Bronchial epithelial cell (primary cell): ENCODE measurements around the gene GCGR. TPM values are rescaled to one million over a fixed set of nuclear protein-coding genes. Genes with fewer than 3 reads are reported as not detected.

Experiments used
- DNase-seq: peaks from one replicate; pipeline ENCODE4 v3.0.0-alpha.2; 2010; ENCODE audit warnings: low read depth
- FAIRE-seq: peaks from 2 replicates; lab custom pipeline; 2011; peaks lifted over from hg19 to GRCh38; lab: Jason Lieb, UNC
- H3K27me3 ChIP-seq: 2 replicates; pipeline ENCODE4 v1.5.1; 2011; ENCODE audit warnings: low read length; ENCODE audit not compliant: control insufficient read depth, insufficient read depth
- H3K36me3 ChIP-seq: 2 replicates; pipeline ENCODE4 v1.5.1; 2011; ENCODE audit warnings: low read length; ENCODE audit not compliant: control insufficient read depth, insufficient read depth
- H3K4me3 ChIP-seq: 2 replicates; pipeline ENCODE4 v1.5.1; 2011; ENCODE audit warnings: mild to moderate bottlenecking, low read depth, low read length, control low read depth
- total RNA-seq: library from RNA; depleted of rRNA; stranded (reverse); fragments of >200 nt; gene quantifications from 2 replicates; pipeline ENCODE4 v1.2.1, GENCODE V29; 2014
- TF ChIP-seq, protein P1 (sequence below): IDR thresholded peaks from 2 replicates; pipeline ENCODE4 v1.5.1; 2011; ENCODE audit warnings: mild to moderate bottlenecking, moderate library complexity, low read length, control low read depth, inconsistent platforms; ENCODE audit not compliant: insufficient read depth, severe bottlenecking

Gene GCGR
- total RNA-seq, 1 donor from 2014 or later: not detected

DNA sequence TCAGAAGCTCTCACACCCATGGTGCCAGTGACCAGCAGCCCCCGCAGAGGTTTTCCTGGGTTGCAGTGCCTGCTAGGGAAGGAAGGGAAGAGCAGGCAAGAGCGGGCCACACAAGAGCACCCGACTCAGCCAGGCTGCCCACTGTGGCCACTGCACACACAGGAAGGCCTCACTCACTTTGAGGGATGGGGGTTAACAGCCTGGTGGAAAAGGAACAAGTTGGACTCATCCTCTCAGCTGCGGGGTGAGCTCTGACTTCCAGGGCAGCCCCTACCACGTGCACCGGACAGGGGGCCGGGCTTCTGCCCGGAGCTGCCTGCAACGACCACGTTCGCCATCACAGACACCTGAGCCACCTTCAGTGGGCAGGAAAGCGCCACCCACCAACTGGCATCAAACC, 48.3 kb downstream of the GCGR start:
- H3K27me3 ChIP-seq: no peaks in the 10 kb centered on the region
- TF ChIP-seq, protein P1, sequence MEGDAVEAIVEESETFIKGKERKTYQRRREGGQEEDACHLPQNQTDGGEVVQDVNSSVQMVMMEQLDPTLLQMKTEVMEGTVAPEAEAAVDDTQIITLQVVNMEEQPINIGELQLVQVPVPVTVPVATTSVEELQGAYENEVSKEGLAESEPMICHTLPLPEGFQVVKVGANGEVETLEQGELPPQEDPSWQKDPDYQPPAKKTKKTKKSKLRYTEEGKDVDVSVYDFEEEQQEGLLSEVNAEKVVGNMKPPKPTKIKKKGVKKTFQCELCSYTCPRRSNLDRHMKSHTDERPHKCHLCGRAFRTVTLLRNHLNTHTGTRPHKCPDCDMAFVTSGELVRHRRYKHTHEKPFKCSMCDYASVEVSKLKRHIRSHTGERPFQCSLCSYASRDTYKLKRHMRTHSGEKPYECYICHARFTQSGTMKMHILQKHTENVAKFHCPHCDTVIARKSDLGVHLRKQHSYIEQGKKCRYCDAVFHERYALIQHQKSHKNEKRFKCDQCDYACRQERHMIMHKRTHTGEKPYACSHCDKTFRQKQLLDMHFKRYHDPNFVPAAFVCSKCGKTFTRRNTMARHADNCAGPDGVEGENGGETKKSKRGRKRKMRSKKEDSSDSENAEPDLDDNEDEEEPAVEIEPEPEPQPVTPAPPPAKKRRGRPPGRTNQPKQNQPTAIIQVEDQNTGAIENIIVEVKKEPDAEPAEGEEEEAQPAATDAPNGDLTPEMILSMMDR: no peak
- FAIRE-seq: no peak
- peaks cover 34% of the 10 kb centered on the region for H3K36me3 ChIP-seq
- DNase-seq: no peak
- H3K4me3 ChIP-seq: no peak overlapping the region

DNA sequence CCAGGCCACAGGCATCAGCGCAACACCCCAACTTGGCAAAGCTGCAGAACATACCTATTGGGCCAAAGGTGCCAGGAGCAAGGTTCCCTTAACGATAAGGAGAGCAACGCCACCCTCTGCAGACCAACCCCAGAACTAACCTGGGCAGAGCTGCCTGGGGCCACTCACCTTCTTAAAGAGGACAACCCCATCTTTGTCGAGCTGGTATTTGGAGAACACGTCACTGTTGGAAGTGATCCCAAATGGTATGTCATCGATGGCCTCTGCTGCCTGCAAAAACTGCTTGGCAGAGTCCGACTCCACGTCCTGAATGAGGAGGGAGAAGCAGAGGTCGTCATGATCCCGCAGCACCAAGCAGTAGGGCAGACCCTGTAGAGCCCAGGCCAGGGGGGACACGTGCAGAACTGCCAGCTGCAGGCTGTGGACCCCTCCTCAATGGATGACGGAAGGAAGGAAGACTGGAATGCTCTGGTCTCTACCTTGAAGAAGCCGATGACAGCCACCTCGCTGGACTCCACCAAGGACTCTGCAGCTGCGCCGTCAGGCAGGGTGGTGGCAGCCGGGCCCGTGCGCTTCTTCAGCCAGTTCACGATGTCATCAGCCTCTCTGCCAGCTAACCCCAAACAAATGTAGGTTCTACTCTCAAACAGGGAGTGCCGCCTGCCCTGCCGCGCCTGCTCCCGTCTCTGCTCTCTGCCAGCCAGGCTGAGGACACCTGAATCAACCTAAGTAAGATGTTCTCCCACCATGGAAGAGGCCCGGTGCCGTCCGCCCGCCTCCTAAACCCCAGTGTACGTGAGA, 51.2 kb downstream of the GCGR start:
- FAIRE-seq (no peak), DNase-seq (peak; percentile 57)
- H3K4me3 ChIP-seq: no peak overlapping the region
- H3K27me3 ChIP-seq: no peaks in the 10 kb centered on the region
- TF ChIP-seq, protein P1: peak; percentile 35
- peaks cover 50% of the 10 kb centered on the region for H3K36me3 ChIP-seq

DNA sequence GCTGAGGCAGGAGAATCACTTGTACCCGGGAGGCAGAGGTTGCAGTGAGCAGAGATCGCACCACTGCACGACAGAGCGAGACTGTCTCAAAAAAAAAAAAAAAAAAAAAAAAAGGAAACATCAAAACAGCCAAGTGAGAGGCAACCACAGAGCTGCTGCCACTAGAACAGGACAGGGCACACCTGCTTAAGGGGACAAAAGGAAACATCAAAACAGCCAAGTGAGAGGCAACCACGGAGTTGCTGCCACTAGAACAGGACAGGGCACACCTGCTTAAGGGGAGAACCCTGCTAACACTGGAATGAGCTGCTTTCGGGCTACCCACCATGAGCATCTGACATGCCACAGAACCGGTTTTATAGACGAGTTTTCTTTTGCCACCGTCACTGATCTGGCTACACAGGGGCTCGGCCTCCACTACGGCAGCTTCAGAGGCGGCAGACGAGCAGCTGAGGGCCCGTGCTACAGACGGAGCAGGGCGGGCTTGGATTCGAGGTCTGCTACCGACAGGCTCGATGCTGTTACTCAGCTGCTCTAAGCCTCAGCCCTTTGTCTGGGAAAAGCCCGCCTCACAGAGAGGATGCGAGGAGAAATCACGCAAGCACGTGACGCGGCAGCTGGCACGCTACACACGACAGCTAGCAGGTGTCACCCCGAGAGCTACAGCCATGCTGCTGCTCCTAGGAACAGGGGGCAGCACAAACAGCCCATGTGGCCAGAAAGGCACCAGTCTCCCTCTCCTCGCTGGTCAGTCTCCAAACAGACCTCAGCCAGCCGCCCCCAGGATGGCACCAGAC, 54.4 kb downstream of the GCGR start:
- no peak for FAIRE-seq
- peak overlapping the region; percentile 81 for H3K4me3 ChIP-seq
- H3K36me3 ChIP-seq: peaks cover 38% of the 10 kb centered on the region
- H3K27me3 ChIP-seq: no peaks in the 10 kb centered on the region
- TF ChIP-seq, protein P1: no peak
- DNase-seq: no peak

DNA sequence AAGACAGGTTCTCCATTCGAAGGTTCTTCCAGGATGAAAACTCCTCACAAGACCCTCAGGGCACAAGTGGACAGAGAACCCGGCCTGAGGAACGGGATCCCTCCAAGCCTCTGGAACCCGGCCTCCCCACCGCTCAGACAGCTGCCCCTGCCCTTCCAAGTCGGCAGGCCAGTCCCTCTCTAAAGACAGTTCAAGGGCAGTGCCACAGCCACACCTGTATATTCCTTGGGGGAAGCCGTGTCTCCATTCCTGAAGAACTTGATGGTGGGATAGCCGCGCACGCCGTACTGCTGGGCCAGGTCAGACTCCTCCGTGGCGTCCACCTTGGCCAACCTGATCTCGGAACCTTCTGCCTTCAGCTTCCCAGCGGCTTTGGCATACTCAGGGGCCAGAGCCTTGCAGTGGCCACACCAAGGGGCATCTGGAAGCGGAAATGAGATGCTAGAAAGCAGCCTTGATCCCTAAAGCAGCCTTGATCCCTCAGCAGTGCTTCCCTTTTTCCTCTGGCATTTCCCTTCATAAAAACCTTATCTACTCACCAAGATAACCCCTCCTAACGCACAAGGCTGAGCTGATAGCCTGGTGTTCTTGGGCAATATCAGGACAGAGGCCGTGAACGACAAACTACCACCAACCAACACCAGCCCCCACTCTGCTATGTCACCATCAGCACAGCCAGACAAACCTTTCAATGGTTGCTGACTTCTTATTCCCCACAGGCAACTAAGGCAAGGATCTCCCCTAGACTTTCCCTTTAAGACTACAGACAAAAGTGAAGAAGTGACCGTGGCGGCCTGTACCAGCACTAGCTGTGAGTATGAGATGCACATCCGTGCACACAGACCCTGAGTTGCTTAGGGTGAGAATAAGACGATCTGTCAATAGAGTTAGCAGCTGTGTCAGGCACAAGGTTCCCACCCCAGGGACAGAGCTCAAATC, 55.3 kb downstream of the GCGR start:
- H3K36me3 ChIP-seq: peaks cover 33% of the 10 kb centered on the region
- TF ChIP-seq, protein P1: no peak
- DNase-seq (no peak), FAIRE-seq (no peak)
- no peaks in the 10 kb centered on the region for H3K27me3 ChIP-seq
- H3K4me3 ChIP-seq: peak overlapping the region; percentile 81

DNA sequence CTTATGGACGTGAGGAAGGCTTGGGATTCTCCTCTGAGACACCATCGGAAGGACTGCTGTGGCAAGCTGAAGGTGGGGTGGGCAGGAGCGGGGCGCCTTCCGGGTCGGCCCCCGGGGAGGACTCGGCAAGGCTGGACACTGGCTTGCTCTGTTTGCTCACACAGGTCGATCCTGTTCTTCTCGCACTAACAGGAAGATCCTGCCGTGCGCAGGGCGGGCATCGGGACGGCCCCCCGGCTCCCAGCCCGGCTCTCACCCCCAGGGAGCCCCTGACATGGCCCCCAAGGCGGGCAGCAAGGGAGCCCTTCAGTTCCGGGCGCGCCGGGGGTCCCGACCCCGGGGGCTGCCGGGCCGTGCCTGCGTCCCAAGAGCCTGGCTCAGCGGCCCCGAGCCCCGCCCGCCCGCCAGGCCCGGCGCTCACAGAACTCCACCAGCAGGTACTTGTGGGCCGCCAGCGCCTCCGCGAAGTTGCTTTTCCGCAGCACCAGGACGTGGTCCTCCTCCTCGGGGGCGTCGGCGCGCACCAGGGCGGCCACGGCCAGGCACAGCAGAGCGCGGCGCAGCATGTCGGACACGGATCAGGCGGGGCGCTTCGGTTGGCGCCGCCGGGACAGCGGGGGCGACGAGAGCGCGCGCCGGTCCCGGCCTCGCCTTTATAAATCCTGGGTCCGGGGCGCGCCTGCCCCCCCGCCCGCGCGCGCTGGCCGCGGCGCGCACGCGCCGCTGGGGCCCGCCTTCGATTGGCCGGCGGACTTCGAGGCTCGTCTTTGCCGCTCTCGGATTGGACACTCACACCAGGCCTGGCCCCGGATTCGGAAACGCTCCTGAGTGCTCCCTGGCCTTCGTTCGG, 56.2 kb downstream of the GCGR start, which contains the start of gene P4HB:
Gene P4HB, minus strand, starts transcription at position 630 of the 850 bp plus-strand sequence. Its CDS starts 64 bp downstream, at position 566.
- TF ChIP-seq, protein P1: no peak
- Histone ChIP-seq H3K4me3 (peak within 1 kb of the TSS; percentile 81), H3K36me3 (peaks cover 29% of the 10 kb centered on the region), H3K27me3 (no peaks in the 10 kb centered on the region)
- no peak for DNase-seq
- FAIRE-seq: no peak
